Endodermal cell (in vitro differentiated cells): Measurements from ENCODE around the gene CCDC83. TPM values are rescaled to one million over a fixed set of nuclear protein-coding genes. Genes with fewer than 3 reads are reported as not detected.

Experiments
- DNase-seq: peaks from one replicate; pipeline ENCODE4 v3.0.0-alpha.2; 2017
- H3K27ac ChIP-seq: 2 replicates; pipeline ENCODE4 v1.5.1; 2013; ENCODE audit warnings: mild to moderate bottlenecking, low read depth, low read length, moderate library complexity
- H3K27me3 ChIP-seq: 2 replicates; pipeline ENCODE4 v1.6.1; 2013; ENCODE audit warnings: mild to moderate bottlenecking, low read length, moderate library complexity; ENCODE audit not compliant: insufficient read depth, control insufficient read depth, poor library complexity, severe bottlenecking
- H3K36me3 ChIP-seq: 2 replicates; pipeline ENCODE4 v1.7.0; 2013; ENCODE audit warnings: mild to moderate bottlenecking, low read length, moderate library complexity; ENCODE audit not compliant: control insufficient read depth, insufficient read depth
- H3K4me1 ChIP-seq: one replicate; pipeline ENCODE4 v1.7.0; 2013; ENCODE audit warnings: low read length; ENCODE audit not compliant: control insufficient read depth, insufficient read depth
- H3K4me3 ChIP-seq: 2 replicates; pipeline ENCODE4 v1.5.1; 2013; ENCODE audit warnings: mild to moderate bottlenecking, low read length, moderate library complexity
- H3K9ac ChIP-seq: 2 replicates; pipeline ENCODE4 v1.6.1; 2013; ENCODE audit warnings: mild to moderate bottlenecking, low read length, moderate library complexity; ENCODE audit not compliant: poor library complexity, severe bottlenecking; ENCODE audit errors: extremely low read depth
- H3K9me3 ChIP-seq: 2 replicates; pipeline ENCODE4 v1.6.1; 2013; ENCODE audit warnings: mild to moderate bottlenecking, low read length, moderate library complexity; ENCODE audit not compliant: control insufficient read depth
- H3K27ac Mint-ChIP-seq: 2 replicates; pipeline ENCODE4 v1.8.0; 2020; ENCODE audit warnings: mixed read lengths
- H3K27me3 Mint-ChIP-seq: 2 replicates; pipeline ENCODE4 v1.8.0; 2021; ENCODE audit warnings: mild to moderate bottlenecking, mixed read lengths; ENCODE audit not compliant: insufficient read depth
- H3K36me3 Mint-ChIP-seq: 2 replicates; pipeline ENCODE4 v1.8.0; 2020; ENCODE audit warnings: low read depth, mixed read lengths
- H3K4me1 Mint-ChIP-seq: 2 replicates; pipeline ENCODE4 v1.8.0; 2020; ENCODE audit warnings: mixed read lengths
- H3K4me3 Mint-ChIP-seq: 2 replicates; pipeline ENCODE4 v1.8.0; 2020; ENCODE audit warnings: mild to moderate bottlenecking, moderate library complexity, mixed read lengths
- H3K9me3 Mint-ChIP-seq: 2 replicates; pipeline ENCODE4 v1.8.0; 2020; ENCODE audit warnings: mild to moderate bottlenecking, mixed read lengths
- CTCF ChIP-seq: fragments of 200-600 bp; sonication (generic); conservative IDR thresholded peaks from 2 replicates; pipeline ENCODE4 v1.5.0; 2021; ENCODE audit warnings: antibody characterized with exemption, mild to moderate bottlenecking
- WGBS, 2 experiments: methylation state at CpG; one replicate each; pipeline versions ENCODE4 v1.1.5 to v1.1.7; 2013; ENCODE audit warnings: missing lambda C conversion rate in 2 of 2, mixed read lengths in 1 of 2; ENCODE audit not compliant: insufficient coverage in 1 of 2, insufficient read length in 1 of 2; 5-methylcytosine and 5-hydroxymethylcytosine counted together
- total RNA-seq, 2 donors: library from RNA; stranded (reverse); fragmentation: NEBNext Ultra II Directional in 1 of 2; extraction: Animal tissue kit (Norgen Biotek cat#: 25700) in 1 of 2; gene quantifications; 2 replicates in 1 of 2; 3 replicates in 1 of 2; pipeline ENCODE4 v1.2.1, GENCODE V29; 2021

CCDC83 gene
- total RNA-seq, 2 donors from 2014 or later: not detected

- Histone ChIP-seq H3K27ac (no peak overlapping the region), H3K4me3 (no peak overlapping the region), H3K9me3 (no peaks in the 10 kb centered on the region), H3K27me3 (peaks cover 42% of the 10 kb centered on the region), H3K9ac (no peak overlapping the region), H3K36me3 (no peaks in the 10 kb centered on the region), H3K4me1 (no peaks in the 10 kb centered on the region)
- Mint-ChIP-seq H3K4me1 (peaks cover 3% of the 10 kb centered on the region), H3K27ac (no peak overlapping the region), H3K27me3 (peaks cover 39% of the 10 kb centered on the region), H3K9me3 (no peaks in the 10 kb centered on the region), H3K4me3 (no peak overlapping the region), H3K36me3 (no peaks in the 10 kb centered on the region)
- DNase-seq: no peak
- no peak for TF ChIP-seq CTCF
- 97 to 98% methylated on average over 7 to 9 of the region's 9 CpGs for WGBS, 2 experiments
Measured at GRCh38 chr11:85813721-85814120, 41.5 kb upstream of the CCDC83 start.

GRCh38 chr11:85815186-85815931 is 39.8 kb upstream of the CCDC83 start:
- DNase-seq: no peak
- no peak overlapping the region for H3K27ac ChIP-seq
- no peak for TF ChIP-seq CTCF
- no peak overlapping the region for H3K4me3 ChIP-seq
- Mint-ChIP-seq H3K27me3 (peaks cover 31% of the 10 kb centered on the region), H3K4me1 (peaks cover 1% of the 10 kb centered on the region), H3K36me3 (no peaks in the 10 kb centered on the region), H3K9me3 (no peaks in the 10 kb centered on the region), H3K27ac (no peak overlapping the region), H3K4me3 (no peak overlapping the region)
- 68 to 100% methylated on average over 1 to 4 of the region's 4 CpGs for WGBS, 2 experiments
- H3K36me3 ChIP-seq: no peaks in the 10 kb centered on the region
- H3K9ac ChIP-seq: no peak overlapping the region
- no peaks in the 10 kb centered on the region for H3K4me1 ChIP-seq
- no peaks in the 10 kb centered on the region for H3K9me3 ChIP-seq
- peaks cover 34% of the 10 kb centered on the region for H3K27me3 ChIP-seq

- no peak overlapping the region for H3K4me3 Mint-ChIP-seq
- no peak for DNase-seq
- no peaks in the 10 kb centered on the region for H3K9me3 Mint-ChIP-seq
- H3K27ac Mint-ChIP-seq: no peak overlapping the region
- no peaks in the 10 kb centered on the region for H3K4me1 ChIP-seq
- no peaks in the 10 kb centered on the region for H3K36me3 ChIP-seq
- H3K4me3 ChIP-seq: no peak overlapping the region
- H3K27me3 Mint-ChIP-seq: peaks cover 7% of the 10 kb centered on the region
- H3K27me3 ChIP-seq: peaks cover 7% of the 10 kb centered on the region
- no peaks in the 10 kb centered on the region for H3K9me3 ChIP-seq
- H3K4me1 Mint-ChIP-seq: no peaks in the 10 kb centered on the region
- no peaks in the 10 kb centered on the region for H3K36me3 Mint-ChIP-seq
- TF ChIP-seq CTCF: no peak
- no peak overlapping the region for H3K27ac ChIP-seq
- H3K9ac ChIP-seq: no peak overlapping the region
Measured at GRCh38 chr11:85819441-85819840, 35.7 kb upstream of the CCDC83 start.
